Activated gamma-delta T cell (primary cell): ENCODE data around the gene LSP1.

Source experiments
- DNase-seq: peaks from one replicate; lab custom pipeline; 2025; lab: John Stamatoyannopoulos, UW

The LSP1 gene

DNA sequence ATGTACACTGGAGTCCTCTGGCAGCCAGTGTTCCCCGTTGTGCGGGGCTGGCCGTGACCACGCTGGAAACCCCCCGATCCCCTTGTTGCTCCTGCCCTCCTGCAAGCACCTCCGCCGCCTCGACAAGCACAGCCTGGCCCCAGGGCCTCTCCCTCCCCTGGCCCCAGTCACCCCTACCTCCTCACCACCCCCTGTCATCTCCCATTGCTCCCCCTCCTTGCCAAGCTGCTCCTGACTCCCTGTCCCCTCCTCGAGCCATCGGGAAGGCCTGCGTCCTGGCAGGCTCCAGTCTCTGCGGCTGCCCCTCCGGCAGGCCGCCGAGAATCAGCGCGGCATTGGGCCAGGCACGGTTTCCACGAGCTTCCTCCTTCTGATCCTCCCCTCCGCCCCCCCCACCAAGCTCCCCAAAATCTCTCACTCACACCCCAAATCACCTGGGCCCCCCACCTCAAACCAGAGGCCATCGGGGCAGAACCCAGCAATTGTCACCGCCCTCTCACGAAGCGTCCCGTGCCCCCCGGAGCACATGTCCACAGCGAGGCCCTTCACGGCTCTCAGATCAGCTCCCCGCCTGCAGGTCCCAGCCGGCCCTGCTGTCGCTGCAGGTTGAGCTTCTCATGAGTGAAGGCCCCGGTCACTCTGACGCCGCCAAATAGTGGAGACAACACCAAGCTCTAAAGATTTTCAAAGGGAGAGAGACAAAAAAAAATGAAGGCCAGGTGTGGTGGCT is 5.7 kb upstream of the LSP1 start:
- DNase-seq = no peak

DNA sequence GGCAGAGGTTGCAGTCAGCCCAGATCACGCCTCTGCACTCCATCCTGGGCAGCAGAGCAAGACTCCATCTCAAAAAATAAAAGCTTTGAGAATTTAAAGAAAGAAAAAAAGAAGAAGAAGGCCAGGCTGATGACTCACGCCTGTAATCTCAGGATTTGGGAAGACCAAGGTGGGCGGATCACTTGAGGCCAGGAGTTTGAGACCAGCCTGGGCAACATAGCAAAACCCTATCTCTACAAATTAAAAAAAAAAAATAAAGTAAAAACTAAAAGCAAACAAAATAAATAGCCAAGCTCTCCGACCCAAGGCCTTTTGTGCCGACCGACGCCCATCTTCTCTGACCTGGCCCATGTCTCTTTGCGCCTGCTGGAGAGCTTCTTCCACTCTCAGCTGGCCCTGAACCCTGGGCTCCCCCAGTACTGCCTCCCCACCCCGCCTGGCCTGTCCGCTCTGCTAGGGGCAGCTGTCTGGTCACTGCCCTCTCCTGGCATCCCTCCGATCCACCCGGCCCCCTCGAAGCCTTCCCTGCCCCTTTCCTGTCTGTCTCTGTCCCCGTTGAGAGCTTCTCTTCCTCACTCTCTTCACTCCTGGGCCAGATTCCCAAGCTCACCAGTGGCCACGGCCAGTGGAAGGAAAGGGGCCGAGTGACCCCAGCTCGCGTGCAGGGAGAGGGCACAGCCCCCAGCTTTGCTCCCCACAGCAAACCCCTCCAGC is 4.8 kb upstream of the LSP1 start:
- no peak for DNase-seq

DNA sequence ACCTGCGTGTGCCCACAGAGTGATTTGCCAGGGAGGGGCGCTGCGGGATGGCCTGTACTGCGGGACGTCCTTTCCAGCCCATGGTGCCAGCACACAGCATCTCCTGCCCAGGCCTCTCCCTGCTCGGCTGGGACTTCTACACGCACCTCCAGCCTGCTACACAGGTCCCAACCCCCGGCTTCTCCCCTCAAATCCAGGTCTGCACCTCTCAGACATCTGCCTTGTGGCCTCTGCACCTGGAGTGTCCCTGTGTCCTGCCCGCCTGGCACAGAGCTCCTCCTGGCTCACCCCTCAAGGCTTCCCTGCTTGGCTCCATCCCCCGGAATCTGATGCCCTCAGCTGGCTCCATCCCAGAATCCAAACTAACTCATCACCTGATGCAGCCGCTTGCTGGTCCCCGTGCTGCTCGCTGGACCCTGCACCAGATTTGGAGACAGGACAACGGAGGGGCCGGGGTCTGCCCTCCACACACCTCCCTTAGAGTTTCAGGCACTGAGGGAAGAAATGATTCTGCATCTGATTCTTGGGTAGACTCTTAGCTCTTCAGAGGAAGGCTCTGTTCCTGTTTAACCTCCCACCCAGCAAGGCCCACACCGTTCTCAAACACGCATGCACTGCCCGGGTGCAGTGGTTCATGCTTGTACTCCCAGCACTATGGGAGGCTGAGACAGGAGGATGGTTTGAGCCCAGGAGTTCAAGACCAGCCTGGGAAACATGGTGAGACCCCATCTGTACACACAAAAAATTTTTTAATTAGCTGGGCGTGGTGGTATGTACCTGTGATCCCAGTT is 4.0 kb upstream of the LSP1 start:
- DNase-seq = no peak

DNA sequence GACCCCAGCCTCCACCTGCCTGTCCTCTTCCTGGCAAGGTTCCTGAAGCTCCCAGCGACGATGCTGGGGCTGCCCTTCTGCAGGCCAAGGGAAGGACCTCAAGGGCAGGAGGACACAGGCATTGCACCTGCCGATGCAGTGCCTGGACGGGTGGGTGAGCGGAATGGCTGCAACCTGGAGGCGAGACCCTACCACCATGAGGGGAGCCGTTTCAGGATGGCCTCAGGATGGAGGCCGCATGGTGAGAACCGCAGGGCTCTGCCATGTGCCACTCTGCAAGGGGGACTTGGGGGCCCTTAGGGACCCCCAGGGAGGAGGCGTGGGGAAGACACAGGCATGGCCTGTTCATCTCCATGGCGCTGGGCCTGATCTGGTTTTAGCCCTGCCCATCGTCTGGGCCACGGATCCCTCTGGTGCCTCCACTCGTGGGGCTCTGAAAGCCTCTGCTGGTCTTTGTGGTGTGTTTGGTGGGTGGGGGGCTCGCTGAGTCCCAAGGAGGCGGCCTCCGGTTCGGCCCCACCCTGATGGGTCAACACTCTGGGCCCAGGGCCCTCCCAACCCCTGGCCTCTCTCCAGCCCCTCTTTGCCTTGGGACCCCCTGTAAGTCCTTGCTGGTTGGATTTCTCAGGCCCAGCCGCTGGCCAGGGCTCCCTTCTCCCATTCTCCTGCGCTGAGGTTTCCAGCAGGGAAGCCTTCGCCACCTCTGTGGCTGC is 1.3 kb upstream of the LSP1 start:
- no peak for DNase-seq

DNA sequence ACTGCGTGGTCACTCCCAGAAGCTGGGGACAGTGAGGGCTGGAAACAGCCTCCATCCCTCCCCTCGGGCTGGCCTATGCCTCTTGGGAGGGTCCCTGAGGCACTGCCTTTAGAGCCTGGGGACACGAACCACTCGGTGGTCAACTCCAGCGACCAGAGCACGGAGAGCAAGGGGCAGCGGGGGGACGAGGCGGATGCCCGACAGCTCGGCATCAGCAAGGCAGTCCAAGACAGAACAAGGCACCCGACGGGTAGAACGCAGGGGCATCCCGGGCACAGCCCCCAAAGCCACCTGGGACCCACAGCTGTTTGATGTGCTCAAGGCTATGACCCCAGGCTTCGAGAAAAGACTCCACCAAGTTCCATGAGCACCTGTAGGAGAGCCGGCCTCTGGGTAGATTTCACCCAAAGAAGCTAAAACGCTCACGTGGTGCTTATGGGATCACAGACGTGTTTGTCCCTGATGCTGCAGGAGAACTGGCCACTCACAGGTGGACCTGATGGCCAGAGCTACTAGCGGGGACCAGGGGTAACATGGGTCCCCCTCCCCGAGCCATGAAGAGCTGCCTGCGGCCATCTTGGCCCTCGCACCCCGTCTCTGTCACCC is 510 bp upstream of the LSP1 start:
- DNase-seq = no peak

DNA sequence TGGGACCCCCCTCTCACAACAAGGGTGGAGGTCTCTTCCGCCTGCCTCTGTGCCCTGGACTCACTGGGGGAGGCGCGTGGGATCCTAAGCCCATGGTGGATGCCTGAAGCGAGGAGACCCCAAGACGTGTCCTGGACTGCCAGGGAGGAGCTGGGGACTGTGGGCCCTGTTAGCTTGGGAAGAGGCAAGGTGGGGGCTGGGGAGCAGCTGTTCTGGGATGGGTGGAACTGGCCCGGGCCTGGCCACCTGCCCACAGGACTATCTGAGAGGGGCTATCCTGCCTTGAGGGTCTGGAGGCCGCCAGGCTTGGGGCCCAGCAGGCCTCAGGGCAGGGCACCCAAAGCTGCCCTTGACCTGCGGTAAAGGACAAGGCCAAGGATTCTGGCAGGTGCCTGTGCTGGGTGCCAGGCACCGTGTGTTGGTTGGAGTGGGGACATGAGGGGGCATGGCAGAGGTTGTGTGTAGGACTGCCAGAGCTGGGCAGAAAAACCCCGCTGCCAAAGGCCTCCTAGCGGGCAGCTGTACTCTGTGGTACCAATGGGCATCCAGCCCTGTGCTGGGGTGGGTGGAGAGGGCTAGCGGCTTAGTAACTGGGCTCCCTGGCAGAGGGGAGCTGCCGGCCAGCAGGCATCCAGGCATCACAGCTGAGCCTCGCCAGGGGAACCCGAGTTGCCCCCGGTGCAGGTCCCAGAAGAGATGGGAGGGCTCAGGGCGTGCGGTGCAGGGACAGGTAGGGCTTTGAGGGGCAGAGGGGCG is 670 bp downstream of the LSP1 start:
- no peak for DNase-seq

DNA sequence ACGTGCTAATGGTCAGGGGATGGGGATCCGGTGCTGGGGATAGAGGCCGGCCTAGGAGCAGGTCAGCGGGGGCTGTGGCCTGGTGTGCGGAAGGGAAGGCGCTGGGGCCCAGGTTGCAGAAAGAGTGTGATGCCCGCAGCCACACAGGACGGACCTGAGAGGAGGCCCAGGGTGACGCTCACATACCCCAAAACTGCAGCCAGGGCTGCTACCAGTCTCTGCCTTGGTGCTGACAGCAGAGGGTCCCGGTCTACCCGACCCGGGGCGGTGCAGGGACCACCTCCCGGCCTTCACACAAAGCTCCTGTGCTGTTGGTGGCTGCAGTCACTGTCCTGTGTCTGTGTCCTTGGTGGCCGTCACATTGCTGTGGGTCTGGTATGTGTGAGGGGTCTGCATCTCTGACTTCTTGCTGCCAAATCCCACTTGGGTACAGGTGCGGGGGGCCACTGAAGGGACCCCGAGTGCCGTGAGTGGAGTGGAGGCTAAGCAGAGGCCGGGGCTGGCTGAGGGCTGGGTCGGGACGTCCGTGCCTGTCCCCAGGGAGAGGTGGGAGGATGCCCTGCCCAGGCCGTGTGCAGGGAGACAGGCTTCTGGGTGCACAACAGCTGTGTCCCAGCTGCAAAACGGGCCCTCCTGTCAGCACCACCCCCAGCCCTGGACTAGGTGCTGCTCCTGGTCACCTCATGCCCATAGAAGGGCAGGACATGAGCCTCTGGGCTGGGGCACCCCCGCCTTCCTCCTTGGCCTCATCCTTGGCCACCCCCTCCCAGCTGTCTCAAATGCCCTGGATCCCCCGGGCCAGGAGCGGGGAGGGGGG is 1.5 kb downstream of the LSP1 start:
- no peak for DNase-seq

DNA sequence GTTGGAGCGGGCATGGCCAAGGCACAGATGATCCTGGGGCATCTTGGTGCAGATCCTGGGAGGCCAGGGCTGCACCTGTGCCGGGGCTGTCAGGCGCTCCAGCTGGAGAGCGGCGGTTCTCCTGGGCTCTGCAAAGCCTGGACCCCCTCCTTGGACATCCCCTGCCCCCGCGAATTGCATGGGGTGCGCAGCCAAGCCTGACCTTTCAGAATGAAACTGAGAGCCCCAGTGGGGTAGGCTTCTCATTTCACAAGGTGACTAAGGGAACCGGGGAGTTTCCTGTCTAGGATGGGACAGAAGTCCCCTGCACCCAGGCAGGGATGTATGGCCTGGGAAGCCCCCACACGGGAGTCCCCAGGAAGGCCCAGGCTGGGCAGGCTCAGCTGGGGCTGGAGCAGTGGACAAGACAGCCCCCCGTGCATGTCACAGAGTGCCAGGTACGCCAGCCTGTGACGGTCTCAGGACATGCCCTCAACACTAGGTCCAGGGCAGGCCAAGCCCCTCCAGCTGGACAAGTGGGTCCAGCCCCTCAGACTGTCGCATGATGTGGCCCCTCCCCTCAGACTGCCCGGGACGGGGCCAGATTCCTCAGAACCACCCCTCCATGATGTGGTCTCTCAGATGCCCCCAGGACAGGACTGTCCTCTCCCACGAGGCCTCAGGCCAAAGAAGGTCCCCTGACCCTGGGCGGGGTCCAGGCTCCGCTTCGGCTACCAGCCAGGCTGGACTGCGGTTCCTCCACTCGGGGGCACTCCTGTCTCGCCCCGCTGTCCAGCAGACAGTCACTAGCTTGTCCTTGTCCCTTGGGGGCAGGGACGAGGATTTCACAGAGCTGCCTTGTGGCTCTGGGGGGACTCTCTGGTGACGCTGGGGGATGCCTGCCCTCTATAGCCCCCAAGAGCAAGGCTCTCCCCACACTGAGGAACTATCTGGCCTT is 2.3 kb downstream of the LSP1 start:
- DNase-seq = no peak

DNA sequence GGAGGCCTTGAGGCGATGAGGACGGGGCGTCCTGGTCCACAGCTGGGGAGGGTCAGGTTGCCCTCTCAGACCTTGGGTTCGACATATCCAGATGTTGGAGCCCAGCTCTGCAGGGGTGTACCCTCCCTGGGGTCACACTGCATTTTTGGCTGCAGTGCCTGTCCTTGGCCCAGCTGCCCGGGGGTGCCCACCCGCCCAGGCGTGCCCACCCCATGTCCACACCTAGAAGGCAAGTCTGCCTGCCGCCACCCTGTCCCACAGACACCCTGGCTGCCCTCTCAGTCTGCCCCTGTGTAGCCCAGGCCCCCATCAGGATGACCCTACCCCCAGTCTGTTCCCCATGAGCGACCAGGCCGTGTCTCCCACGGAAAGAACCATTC is 3.0 kb downstream of the LSP1 start:
- DNase-seq = no peak

DNA sequence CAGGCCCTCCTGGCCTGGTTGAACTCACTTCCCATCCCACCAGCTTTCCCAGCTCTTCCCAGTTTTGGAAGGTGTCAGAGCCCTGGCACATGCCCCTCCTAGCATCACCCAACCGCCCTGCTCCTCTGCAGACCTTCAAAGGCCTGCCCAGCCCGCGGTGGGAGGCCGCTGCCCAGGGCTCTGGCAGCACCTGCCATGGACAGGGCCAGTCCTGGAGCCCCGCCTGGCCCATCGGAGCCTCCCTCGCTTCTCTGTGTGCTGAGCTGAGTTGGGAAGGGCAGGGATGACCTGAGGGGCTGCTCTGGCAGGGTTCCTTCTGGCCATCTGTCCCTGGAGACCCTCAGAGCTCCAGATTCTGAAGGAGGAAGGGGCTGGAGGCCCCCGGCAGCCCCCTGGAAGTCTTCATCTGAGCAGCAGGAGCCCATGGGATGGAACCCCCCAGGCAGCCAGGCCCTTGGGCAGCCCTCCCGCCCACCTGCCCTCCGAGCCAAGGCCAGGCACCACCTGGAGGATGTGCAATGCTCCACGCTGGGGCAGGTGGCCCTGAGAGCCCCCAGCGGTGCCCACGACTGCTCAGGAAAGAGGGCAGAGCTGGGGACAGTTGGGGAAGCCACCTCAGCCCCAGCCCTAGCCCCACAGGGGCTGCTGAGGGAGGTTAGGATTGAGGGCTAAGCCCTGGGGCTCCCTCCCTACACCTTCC is 3.6 kb downstream of the LSP1 start:
- DNase-seq = no peak

DNA sequence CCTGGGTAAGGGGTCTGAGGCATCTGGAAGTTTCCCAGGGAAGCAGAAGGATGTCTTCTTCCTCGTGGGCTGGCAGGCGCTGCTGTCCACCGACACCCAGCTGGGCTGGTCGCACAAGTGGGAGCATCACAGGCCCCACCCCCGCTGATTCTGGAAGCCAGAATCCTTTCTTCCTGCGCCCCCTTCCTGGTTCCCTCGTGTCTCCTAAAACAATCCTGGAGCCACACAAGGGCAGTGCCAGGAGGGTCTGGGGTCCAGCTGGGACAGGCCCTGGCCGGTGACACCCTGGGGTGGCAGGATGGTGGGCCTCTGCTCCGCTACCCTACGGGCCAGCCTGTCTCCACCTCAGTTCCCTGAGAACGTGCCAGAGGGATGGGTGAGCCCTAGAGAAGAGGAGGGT is 4.2 kb downstream of the LSP1 start:
- no peak for DNase-seq

DNA sequence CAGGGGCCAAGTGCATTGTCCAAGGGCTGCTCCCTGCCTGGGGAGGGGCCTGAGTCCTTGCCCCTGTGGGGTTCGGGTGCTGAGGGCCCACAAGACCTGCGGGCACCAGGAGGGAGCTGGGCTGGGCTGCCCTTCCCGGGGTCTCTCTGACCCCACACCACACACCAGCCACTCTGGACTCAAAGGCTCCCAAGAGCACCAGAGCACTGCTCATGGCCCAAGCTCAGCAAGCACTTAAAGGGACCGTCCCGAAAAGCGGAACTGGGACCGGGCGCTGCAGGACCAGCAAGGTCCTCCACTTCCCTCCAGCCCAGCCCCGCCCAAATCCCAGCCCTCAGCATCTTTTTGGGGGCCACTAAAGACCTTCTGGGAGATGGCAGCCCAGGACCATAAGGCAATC is 5.3 kb downstream of the LSP1 start:
- no peak for DNase-seq

DNA sequence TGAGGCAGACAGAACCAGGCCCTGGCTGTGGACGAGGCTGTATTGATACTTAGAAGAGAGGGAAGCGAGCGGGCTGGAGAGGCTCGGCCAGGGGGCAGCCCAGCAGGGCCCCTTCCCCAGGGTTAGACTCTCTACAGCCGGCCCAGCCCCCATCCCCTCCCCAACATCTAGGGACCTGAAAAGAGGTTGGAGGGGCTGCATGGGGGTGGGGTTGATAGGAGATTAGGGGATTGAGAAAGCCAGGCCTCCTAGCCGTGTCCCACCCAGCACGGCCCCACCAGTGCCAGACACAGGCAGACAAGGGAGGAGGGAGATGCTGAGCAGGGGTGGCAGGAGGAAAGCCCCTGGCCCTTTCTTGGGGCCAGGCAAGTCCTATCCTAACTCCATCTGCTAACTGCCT is 5.7 kb downstream of the LSP1 start:
- DNase-seq = no peak

DNA sequence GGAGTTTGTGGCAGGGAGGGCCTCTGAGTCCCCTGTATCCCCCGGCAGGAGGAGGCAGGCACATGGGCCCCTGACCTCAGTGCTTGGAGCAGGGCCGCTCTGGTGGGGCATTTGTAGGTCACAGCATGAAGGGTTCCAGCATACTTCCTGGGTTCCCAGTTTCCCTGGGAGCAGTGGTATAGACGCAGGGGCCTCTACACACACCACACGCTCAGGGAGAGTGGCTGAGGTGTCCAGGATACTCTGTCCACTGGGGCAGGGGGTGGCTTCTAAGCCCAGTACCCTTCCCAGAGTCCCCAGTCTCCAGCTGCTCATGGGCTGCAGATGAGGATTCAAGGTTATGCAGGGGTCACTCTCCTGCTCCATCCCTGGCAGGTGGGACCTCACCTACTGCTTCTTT is 6.1 kb downstream of the LSP1 start:
- no peak for DNase-seq

DNA sequence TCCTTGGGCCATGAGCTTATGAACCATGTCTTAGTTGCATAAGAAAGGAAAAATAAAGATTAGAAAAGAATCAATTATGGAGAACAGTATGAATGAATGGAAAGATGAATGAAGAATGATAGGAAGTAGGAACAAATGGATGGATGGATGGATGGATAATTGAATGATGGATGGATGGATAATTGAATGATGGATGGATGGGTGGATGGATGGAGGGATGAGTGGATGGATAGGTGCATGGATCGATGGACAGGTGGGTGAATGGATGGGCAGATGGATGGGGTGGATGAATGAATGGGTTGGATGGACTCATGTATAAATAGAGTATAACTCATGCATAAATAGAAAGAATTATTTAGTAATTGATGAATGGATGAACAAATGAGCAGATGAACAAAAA is 7.2 kb downstream of the LSP1 start:
- DNase-seq = no peak

DNA sequence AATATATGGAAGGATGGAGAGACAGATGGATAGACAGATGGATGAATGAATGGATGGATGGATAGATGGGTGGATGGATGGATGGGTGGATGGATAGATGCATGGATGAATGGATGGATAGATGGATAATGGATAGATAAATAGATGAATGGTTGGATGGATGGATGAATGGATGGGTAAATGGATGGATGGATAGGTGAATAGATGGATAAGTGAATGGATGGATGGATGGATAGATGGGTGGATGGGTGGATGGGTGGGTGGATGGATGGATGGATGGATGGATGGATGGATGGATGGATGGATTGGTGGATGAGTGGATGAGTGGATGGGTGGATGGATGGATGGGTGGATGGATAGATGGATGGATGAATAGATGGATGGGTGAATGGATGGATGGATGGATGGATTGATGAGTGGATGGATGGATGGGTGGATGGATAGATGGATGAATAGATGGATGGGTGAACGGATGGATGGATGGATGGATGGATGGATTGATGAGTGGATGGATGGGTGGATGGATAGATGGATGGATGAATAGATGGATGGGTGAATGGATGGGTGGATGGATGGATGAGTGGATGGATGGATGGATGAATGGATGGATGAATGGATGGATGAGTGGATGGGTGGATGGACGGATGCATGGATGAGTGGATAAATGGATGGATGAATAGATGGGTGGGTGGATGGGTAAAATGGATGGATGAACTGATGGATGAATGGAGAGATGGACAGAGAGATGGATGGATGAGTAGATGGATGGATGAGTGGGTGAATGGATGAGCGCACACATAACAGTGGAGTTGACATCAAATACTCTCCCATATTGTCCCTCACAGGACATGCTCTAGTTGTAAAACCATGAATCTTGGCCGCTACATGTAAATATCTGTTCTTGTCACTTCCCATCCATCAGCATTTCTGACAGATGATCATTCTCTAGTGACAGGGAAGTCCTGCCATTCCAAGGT is 8.8 kb downstream of the LSP1 start:
- DNase-seq = no peak

DNA sequence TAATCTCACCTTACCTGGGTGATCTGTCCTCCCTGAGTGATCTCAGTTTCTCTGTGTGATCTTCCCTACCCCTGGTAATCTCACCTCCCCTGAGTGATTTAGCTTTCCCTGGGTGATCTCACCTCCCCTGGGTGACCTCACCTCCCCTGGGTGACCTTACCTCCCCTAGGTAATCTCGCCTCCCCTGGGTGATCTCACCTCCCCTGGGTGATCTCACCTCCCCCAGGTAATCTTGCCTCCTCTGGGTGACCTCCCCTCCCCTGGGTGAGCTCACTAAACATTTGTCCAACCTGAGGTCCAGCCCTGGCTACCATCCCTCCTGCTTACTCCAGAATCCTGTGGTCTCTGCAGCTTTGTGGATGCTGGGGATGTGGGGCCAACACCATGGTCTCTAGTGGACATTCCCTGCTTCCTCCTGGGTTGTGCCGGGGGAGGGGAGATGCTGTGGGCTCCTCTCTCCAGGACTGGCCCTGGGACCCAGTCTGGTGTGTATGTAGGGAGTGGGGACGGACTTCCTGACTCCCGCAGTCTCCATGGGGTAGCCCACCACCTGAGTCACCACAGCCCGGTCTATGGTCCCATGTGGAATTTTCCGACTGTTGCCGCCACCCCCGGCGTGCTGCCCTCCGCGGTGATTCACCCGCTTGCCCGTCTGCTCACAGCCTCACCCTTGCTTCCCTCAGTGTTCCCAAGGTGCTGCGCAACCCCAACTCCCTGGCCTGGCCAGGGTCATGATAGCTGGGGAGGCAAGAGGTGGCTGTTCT is 9.9 kb downstream of the LSP1 start:
- DNase-seq = no peak
